Measurements from ENCODE around the gene SAMD4A.

SAMD4A gene

GRCh38 chr14:54767139-54767431 lies 200.2 kb downstream of the SAMD4A start:
- DNase-seq (ENCODE audit: low read depth in 1 of 2, low spot score in 1 of 2) = no peak
- no peak overlapping the region for H3K4me3 ChIP-seq (replicated peaks; ENCODE audit: insufficient read depth, low read length)
- H3K27me3 ChIP-seq (ENCODE audit: insufficient read depth, poor library complexity, severe bottlenecking) = no peaks in the 10 kb centered on the region
- TF ChIP-seq, protein P1, sequence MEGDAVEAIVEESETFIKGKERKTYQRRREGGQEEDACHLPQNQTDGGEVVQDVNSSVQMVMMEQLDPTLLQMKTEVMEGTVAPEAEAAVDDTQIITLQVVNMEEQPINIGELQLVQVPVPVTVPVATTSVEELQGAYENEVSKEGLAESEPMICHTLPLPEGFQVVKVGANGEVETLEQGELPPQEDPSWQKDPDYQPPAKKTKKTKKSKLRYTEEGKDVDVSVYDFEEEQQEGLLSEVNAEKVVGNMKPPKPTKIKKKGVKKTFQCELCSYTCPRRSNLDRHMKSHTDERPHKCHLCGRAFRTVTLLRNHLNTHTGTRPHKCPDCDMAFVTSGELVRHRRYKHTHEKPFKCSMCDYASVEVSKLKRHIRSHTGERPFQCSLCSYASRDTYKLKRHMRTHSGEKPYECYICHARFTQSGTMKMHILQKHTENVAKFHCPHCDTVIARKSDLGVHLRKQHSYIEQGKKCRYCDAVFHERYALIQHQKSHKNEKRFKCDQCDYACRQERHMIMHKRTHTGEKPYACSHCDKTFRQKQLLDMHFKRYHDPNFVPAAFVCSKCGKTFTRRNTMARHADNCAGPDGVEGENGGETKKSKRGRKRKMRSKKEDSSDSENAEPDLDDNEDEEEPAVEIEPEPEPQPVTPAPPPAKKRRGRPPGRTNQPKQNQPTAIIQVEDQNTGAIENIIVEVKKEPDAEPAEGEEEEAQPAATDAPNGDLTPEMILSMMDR (IDR thresholded peaks at IDR 0.05; ENCODE audit: insufficient read depth, low read length) = no peak
- TF ChIP-seq SPI1 (IDR thresholded peaks at IDR 0.05; ENCODE audit: borderline replicate concordance, low read depth) (no peak), GABPA (IDR thresholded peaks at IDR 0.05; ENCODE audit: low read depth) (no peak), POLR2AphosphoS5 (IDR thresholded peaks at IDR 0.05; ENCODE audit: low read depth) (no peak)
- no peak overlapping the region for H3K27ac ChIP-seq (replicated peaks)

- Histone ChIP-seq H3K27me3 (ENCODE audit: insufficient read depth, poor library complexity, severe bottlenecking) (no peaks in the 10 kb centered on the region), H3K27ac (replicated peaks) (no peak overlapping the region), H3K4me3 (replicated peaks; ENCODE audit: insufficient read depth, low read length) (no peak overlapping the region)
- TF ChIP-seq REST (IDR thresholded peaks at IDR 0.05; ENCODE audit: insufficient replicate concordance, low read depth) (no peak), POLR2AphosphoS5 (IDR thresholded peaks at IDR 0.05; ENCODE audit: low read depth) (no peak), SPI1 (IDR thresholded peaks at IDR 0.05; ENCODE audit: borderline replicate concordance, low read depth) (no peak), GABPA (IDR thresholded peaks at IDR 0.05; ENCODE audit: low read depth) (no peak)
- TF ChIP-seq, protein P1 (IDR thresholded peaks at IDR 0.05; ENCODE audit: insufficient read depth, low read length) = no peak
- no peak for DNase-seq (ENCODE audit: low read depth in 1 of 2, low spot score in 1 of 2)
Measured at GRCh38 chr14:54767450-54767849, 200.5 kb downstream of the SAMD4A start.

- Histone ChIP-seq H3K27ac (replicated peaks) (no peak overlapping the region), H3K4me3 (replicated peaks; ENCODE audit: insufficient read depth, low read length) (no peak overlapping the region), H3K27me3 (ENCODE audit: insufficient read depth, poor library complexity, severe bottlenecking) (no peaks in the 10 kb centered on the region)
- TF ChIP-seq REST (IDR thresholded peaks at IDR 0.05; ENCODE audit: insufficient replicate concordance, low read depth) (no peak), GABPA (IDR thresholded peaks at IDR 0.05; ENCODE audit: low read depth) (no peak), POLR2AphosphoS5 (IDR thresholded peaks at IDR 0.05; ENCODE audit: low read depth) (no peak), SPI1 (IDR thresholded peaks at IDR 0.05; ENCODE audit: borderline replicate concordance, low read depth) (no peak)
- TF ChIP-seq, protein P1 (IDR thresholded peaks at IDR 0.05; ENCODE audit: insufficient read depth, low read length) = no peak
- no peak for DNase-seq (ENCODE audit: low read depth in 1 of 2, low spot score in 1 of 2)
Measured at GRCh38 chr14:54768501-54769129, 201.7 kb downstream of the SAMD4A start.

All from HL-60 (cell line).